Neural cell (in vitro differentiated cells): ENCODE data around the gene KRTAP22-1. TPM values are rescaled to one million over a fixed set of nuclear protein-coding genes. Genes with fewer than 3 reads are reported as not detected.

ENCODE experiments used
- H2AFZ ChIP-seq: fragments of 200-600, 300-800 bp; sonication (generic), shearing (Covaris generic); 2 replicates; pipeline ENCODE4 v1.6.0; 2014; ENCODE audit warnings: low read depth, mild to moderate bottlenecking, antibody characterized with exemption, low read length, moderate library complexity
- H3F3A ChIP-seq: fragments of 200-600 bp; shearing (Covaris generic); 2 replicates; pipeline ENCODE4 v1.6.1; 2016; ENCODE audit warnings: mild to moderate bottlenecking, moderate library complexity, mixed read lengths, antibody characterized with exemption, low read length; ENCODE audit not compliant: insufficient read depth, poor library complexity, severe bottlenecking
- H3K27ac ChIP-seq: fragments of 200-600, 300-800 bp; sonication (generic), shearing (Covaris generic); 2 replicates; pipeline ENCODE4 v1.5.1; 2014; ENCODE audit warnings: mild to moderate bottlenecking, low read length, moderate library complexity
- H3K27me3 ChIP-seq: fragments of 300-800, 200-600 bp; sonication (generic), shearing (Covaris generic); 2 replicates; pipeline ENCODE4 v1.6.0; 2014; ENCODE audit warnings: mild to moderate bottlenecking, low read depth, low read length, moderate library complexity; ENCODE audit not compliant: insufficient read depth
- H3K36me3 ChIP-seq: fragments of 300-800, 200-600 bp; sonication (generic), shearing (Covaris generic); 2 replicates; pipeline ENCODE4 v1.5.1; 2014; ENCODE audit warnings: mild to moderate bottlenecking, antibody characterized with exemption, low read length, moderate library complexity; ENCODE audit not compliant: insufficient read depth
- H3K4me2 ChIP-seq: fragments of 300-800, 200-600 bp; sonication (generic), shearing (Covaris generic); 2 replicates; pipeline ENCODE4 v1.6.0; 2014; ENCODE audit warnings: mild to moderate bottlenecking, low read length
- H3K4me3 ChIP-seq: fragments of 300-800, 200-600 bp; sonication (generic), shearing (Covaris generic); 2 replicates; pipeline ENCODE4 v1.5.1; 2014; ENCODE audit warnings: mild to moderate bottlenecking, low read length, moderate library complexity
- H3K79me2 ChIP-seq: fragments of 200-600 bp; shearing (Covaris generic); replicated peaks from 2 replicates; pipeline ENCODE4 v1.6.0; 2014; ENCODE audit warnings: mild to moderate bottlenecking, low read length, moderate library complexity; ENCODE audit not compliant: insufficient read depth
- H3K9ac ChIP-seq: fragments of 300-800, 200-600 bp; sonication (generic), shearing (Covaris generic); 2 replicates; pipeline ENCODE4 v1.6.1; 2016; ENCODE audit warnings: mild to moderate bottlenecking, low read length, mixed read lengths
- H3K9me2 ChIP-seq: fragments of 200-600 bp; shearing (Covaris generic); 2 replicates; pipeline ENCODE4 v1.6.1; 2016; ENCODE audit warnings: mild to moderate bottlenecking, low read length, mixed read lengths; ENCODE audit not compliant: insufficient read depth
- H3K9me3 ChIP-seq: fragments of 200-600, 300-800 bp; sonication (generic), shearing (Covaris generic); 2 replicates; pipeline ENCODE4 v1.6.1; 2016; ENCODE audit warnings: mild to moderate bottlenecking, mixed run types, low read length, moderate library complexity, mixed read lengths
- H4K20me1 ChIP-seq: fragments of 200-600 bp; shearing (Covaris generic); 2 replicates; pipeline ENCODE4 v1.6.1; 2016; ENCODE audit warnings: mild to moderate bottlenecking, mixed run types; ENCODE audit not compliant: insufficient read depth
- EP300 ChIP-seq: fragments of 450-650 bp; conservative IDR thresholded peaks from 2 replicates; pipeline ENCODE4 v1.6.1; 2014; ENCODE audit warnings: antibody characterized with exemption, mild to moderate bottlenecking, moderate library complexity; ENCODE audit not compliant: poor library complexity, severe bottlenecking
- EZH2 ChIP-seq: fragments of 200-600, 300-800 bp; shearing (Covaris generic), sonication (generic); IDR thresholded peaks from 2 replicates; pipeline ENCODE4 v1.6.1; 2014; ENCODE audit warnings: antibody characterized with exemption, low read length, borderline replicate concordance, mild to moderate bottlenecking; ENCODE audit not compliant: insufficient read depth, poor library complexity, severe bottlenecking
- MXI1 ChIP-seq: fragments of 450-650 bp; conservative IDR thresholded peaks from 2 replicates; pipeline ENCODE4 v1.6.1; 2014; ENCODE audit warnings: antibody characterized with exemption, mild to moderate bottlenecking; ENCODE audit not compliant: poor library complexity, severe bottlenecking
- POLR2AphosphoS5 ChIP-seq: IDR thresholded peaks from 2 replicates; pipeline ENCODE4 v1.6.1; 2012
- RAD21 ChIP-seq: fragments of 450-650 bp; conservative IDR thresholded peaks from 2 replicates; pipeline ENCODE4 v1.6.1; 2014; ENCODE audit warnings: antibody characterized with exemption, mild to moderate bottlenecking, moderate library complexity
- SMC3 ChIP-seq: fragments of 450-650 bp; conservative IDR thresholded peaks from 2 replicates; pipeline ENCODE4 v1.6.1; 2014; ENCODE audit warnings: antibody characterized with exemption, mild to moderate bottlenecking, moderate library complexity; ENCODE audit not compliant: poor library complexity
- TAF1 ChIP-seq: IDR thresholded peaks from 2 replicates; pipeline ENCODE4 v1.6.1; 2012; ENCODE audit warnings: low read depth
- polyA plus RNA-seq: library from polyadenylated mRNA; depleted of rRNA; stranded (reverse); fragments of >200 nt; gene quantifications from 2 replicates; pipeline ENCODE4 v1.2.3, GENCODE V29; 2014
- TF ChIP-seq, protein P1 (sequence below): fragments of 450-650 bp; IDR thresholded peaks from 2 replicates; pipeline ENCODE4 v1.5.1; 2014; ENCODE audit warnings: antibody characterized with exemption, mild to moderate bottlenecking, moderate library complexity; ENCODE audit not compliant: poor library complexity, severe bottlenecking
- TF ChIP-seq, protein P2 (sequence below): IDR thresholded peaks from 2 replicates; pipeline ENCODE4 v1.6.1; 2012; ENCODE audit warnings: borderline replicate concordance

KRTAP22-1 gene
- polyA plus RNA-seq, 1 donor from 2014 or later, result not detected

DNA sequence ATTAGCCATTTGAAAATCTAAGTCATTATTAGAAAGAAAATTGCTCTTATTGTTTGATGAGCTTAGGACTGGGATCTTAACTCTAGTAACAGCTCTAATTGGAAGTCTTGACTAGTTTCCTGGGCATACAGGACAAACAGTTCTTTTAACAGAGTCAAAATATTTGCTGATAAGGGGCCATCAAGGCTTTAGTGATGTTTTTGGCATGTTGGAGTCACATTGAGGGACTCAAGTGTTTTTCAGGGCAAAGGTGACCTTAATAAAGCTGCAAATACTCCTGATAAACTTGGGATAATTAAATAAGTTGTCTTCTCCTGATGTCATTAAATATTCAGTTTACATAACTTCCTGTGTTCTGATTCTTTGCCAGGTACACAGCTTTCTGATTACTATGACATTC, 33.3 kb upstream of the KRTAP22-1 start:
- Histone ChIP-seq H3K9me3 (no peaks in the 10 kb centered on the region), H3K9ac (no peak overlapping the region), H3K9me2 (no peaks in the 10 kb centered on the region), H3K27ac (no peak overlapping the region), H3K4me3 (no peak overlapping the region), H4K20me1 (no peaks in the 10 kb centered on the region), H3K27me3 (no peaks in the 10 kb centered on the region), H3F3A (no peaks in the 10 kb centered on the region), H3K79me2 (no peaks in the 10 kb centered on the region), H3K36me3 (no peaks in the 10 kb centered on the region), H3K4me2 (no peak overlapping the region), H2AFZ (no peak overlapping the region)
- no peak for TF ChIP-seq EZH2
- TF ChIP-seq, protein P1, sequence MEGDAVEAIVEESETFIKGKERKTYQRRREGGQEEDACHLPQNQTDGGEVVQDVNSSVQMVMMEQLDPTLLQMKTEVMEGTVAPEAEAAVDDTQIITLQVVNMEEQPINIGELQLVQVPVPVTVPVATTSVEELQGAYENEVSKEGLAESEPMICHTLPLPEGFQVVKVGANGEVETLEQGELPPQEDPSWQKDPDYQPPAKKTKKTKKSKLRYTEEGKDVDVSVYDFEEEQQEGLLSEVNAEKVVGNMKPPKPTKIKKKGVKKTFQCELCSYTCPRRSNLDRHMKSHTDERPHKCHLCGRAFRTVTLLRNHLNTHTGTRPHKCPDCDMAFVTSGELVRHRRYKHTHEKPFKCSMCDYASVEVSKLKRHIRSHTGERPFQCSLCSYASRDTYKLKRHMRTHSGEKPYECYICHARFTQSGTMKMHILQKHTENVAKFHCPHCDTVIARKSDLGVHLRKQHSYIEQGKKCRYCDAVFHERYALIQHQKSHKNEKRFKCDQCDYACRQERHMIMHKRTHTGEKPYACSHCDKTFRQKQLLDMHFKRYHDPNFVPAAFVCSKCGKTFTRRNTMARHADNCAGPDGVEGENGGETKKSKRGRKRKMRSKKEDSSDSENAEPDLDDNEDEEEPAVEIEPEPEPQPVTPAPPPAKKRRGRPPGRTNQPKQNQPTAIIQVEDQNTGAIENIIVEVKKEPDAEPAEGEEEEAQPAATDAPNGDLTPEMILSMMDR, result no peak
- no peak for TF ChIP-seq RAD21
- no peak for TF ChIP-seq TAF1
- TF ChIP-seq EP300, result no peak
- no peak for TF ChIP-seq MXI1
- TF ChIP-seq, protein P2, sequence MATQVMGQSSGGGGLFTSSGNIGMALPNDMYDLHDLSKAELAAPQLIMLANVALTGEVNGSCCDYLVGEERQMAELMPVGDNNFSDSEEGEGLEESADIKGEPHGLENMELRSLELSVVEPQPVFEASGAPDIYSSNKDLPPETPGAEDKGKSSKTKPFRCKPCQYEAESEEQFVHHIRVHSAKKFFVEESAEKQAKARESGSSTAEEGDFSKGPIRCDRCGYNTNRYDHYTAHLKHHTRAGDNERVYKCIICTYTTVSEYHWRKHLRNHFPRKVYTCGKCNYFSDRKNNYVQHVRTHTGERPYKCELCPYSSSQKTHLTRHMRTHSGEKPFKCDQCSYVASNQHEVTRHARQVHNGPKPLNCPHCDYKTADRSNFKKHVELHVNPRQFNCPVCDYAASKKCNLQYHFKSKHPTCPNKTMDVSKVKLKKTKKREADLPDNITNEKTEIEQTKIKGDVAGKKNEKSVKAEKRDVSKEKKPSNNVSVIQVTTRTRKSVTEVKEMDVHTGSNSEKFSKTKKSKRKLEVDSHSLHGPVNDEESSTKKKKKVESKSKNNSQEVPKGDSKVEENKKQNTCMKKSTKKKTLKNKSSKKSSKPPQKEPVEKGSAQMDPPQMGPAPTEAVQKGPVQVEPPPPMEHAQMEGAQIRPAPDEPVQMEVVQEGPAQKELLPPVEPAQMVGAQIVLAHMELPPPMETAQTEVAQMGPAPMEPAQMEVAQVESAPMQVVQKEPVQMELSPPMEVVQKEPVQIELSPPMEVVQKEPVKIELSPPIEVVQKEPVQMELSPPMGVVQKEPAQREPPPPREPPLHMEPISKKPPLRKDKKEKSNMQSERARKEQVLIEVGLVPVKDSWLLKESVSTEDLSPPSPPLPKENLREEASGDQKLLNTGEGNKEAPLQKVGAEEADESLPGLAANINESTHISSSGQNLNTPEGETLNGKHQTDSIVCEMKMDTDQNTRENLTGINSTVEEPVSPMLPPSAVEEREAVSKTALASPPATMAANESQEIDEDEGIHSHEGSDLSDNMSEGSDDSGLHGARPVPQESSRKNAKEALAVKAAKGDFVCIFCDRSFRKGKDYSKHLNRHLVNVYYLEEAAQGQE, result no peak
- no peak for TF ChIP-seq SMC3
- no peak for TF ChIP-seq POLR2AphosphoS5

DNA sequence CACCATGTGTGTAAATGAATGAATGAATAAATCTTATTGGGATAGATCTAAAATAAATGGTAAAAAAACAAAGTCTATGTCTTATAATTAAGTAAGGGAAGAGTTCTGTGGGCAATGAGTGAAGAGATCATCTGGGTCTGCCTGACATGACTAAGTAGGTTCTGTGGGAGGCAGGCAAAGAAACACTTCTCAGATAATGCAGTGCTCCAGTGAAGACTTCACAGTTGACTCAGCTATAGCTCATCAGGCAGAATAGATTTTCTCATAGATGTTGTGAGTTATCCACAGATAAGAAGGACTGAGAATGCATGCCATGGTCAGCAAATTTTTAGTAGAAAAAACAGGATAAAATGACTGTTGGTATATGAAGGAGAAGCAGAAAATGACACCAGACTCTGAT, 23.1 kb upstream of the KRTAP22-1 start:
- no peak overlapping the region for H2AFZ ChIP-seq
- no peaks in the 10 kb centered on the region for H3K9me3 ChIP-seq
- no peak overlapping the region for H3K27ac ChIP-seq
- no peaks in the 10 kb centered on the region for H3K27me3 ChIP-seq
- no peaks in the 10 kb centered on the region for H3K79me2 ChIP-seq
- H3F3A ChIP-seq, result no peaks in the 10 kb centered on the region
- H3K4me2 ChIP-seq, result no peak overlapping the region
- no peaks in the 10 kb centered on the region for H3K36me3 ChIP-seq
- H3K9ac ChIP-seq, result no peak overlapping the region
- H4K20me1 ChIP-seq, result no peaks in the 10 kb centered on the region
- TF ChIP-seq MXI1 (no peak), SMC3 (no peak), TAF1 (no peak), EP300 (no peak), POLR2AphosphoS5 (no peak), EZH2 (no peak)
- TF ChIP-seq, protein P2, result no peak
- TF ChIP-seq, protein P1, result no peak
- no peaks in the 10 kb centered on the region for H3K9me2 ChIP-seq
- H3K4me3 ChIP-seq, result no peak overlapping the region
